Muscle layer of colon (tissue), 2 donors: ENCODE data around the gene RCCD1.
"Not testable (repeated sequence)": the region's sequence is repeated elsewhere in the genome, so short reads cannot be mapped to it uniquely, and the experiment has no call there.

ENCODE experiments used
- H3K27ac ChIP-seq: one replicate; pipeline ENCODE4 v1.7.0; 2013; ENCODE audit warnings: low read depth, mild to moderate bottlenecking, low read length, moderate library complexity
- H3K27me3 ChIP-seq, 2 donors: one replicate each; pipeline ENCODE4 v1.7.0; 2013; ENCODE audit warnings: low read length in 2 of 2, mild to moderate bottlenecking in 2 of 2; ENCODE audit not compliant: insufficient read depth in 2 of 2, control insufficient read depth in 1 of 2
- H3K36me3 ChIP-seq: one replicate; pipeline ENCODE4 v1.7.0; 2013; ENCODE audit warnings: mild to moderate bottlenecking, low read length; ENCODE audit not compliant: insufficient read depth
- H3K4me1 ChIP-seq: one replicate; pipeline ENCODE4 v1.7.0; 2013; ENCODE audit warnings: mild to moderate bottlenecking, low read length; ENCODE audit not compliant: insufficient read depth
- H3K4me3 ChIP-seq, 2 donors: one replicate each; pipeline ENCODE4 v1.7.0; 2013; ENCODE audit warnings: low read length in 2 of 2, low read depth in 1 of 2, mild to moderate bottlenecking in 1 of 2, moderate library complexity in 1 of 2
- H3K9ac ChIP-seq: one replicate; pipeline ENCODE4 v1.7.0; 2013; ENCODE audit warnings: low read length
- H3K9me3 ChIP-seq: one replicate; pipeline ENCODE4 v1.7.0; 2013; ENCODE audit warnings: mild to moderate bottlenecking, low read length
- donor health status: abdominal sarcoma.
- donor health status: Adenocarcinoma of cecum.

Gene RCCD1

GRCh38 chr15:90921887-90922286 is 32.8 kb upstream of the RCCD1 start:
- H3K27ac ChIP-seq: no peak overlapping the region

GRCh38 chr15:90922712-90923322 is 31.9 kb upstream of the RCCD1 start:
- H3K9me3 ChIP-seq, H3K4me3 ChIP-seq, H3K9ac ChIP-seq, H3K4me1 ChIP-seq, H3K27ac ChIP-seq, H3K27me3 ChIP-seq: not testable (repeated sequence)
- H3K36me3 ChIP-seq: peaks cover 34% of the 10 kb centered on the region

More at GRCh38 chr15:90921887-90922286, 32.8 kb upstream of the RCCD1 start:
- no peaks in the 10 kb centered on the region for H3K9me3 ChIP-seq
- H3K36me3 ChIP-seq: peaks cover 40% of the 10 kb centered on the region
- H3K4me3 ChIP-seq: no peak overlapping the region
- no peaks in the 10 kb centered on the region for H3K4me1 ChIP-seq
- no peak overlapping the region for H3K9ac ChIP-seq
- no peaks in the 10 kb centered on the region for H3K27me3 ChIP-seq

- Histone ChIP-seq H3K4me3 (no peak overlapping the region), H3K4me1 (peaks cover 4% of the 10 kb centered on the region), H3K36me3 (peaks cover 21% of the 10 kb centered on the region), H3K27ac (no peak overlapping the region), H3K9me3 (no peaks in the 10 kb centered on the region), H3K9ac (no peak overlapping the region), H3K27me3 (no peaks in the 10 kb centered on the region)
Measured at GRCh38 chr15:90924375-90924774, 30.3 kb upstream of the RCCD1 start.

GRCh38 chr15:90926766-90927165 is 27.9 kb upstream of the RCCD1 start:
- H3K36me3 ChIP-seq, H3K9ac ChIP-seq, H3K27ac ChIP-seq, H3K9me3 ChIP-seq, H3K4me3 ChIP-seq, H3K27me3 ChIP-seq: not testable (repeated sequence)
- H3K4me1 ChIP-seq: peaks cover 18% of the 10 kb centered on the region

GRCh38 chr15:90928106-90928505 is 26.6 kb upstream of the RCCD1 start:
- H3K27ac ChIP-seq, H3K9me3 ChIP-seq: not testable (repeated sequence)

GRCh38 chr15:90929246-90930019 is 25.3 kb upstream of the RCCD1 start:
- Histone ChIP-seq H3K4me1 (peaks cover 35% of the 10 kb centered on the region), H3K4me3 (peak overlapping the region; percentile 56 to 75), H3K9me3 (no peaks in the 10 kb centered on the region), H3K36me3 (no peaks in the 10 kb centered on the region), H3K27me3 (no peaks in the 10 kb centered on the region), H3K9ac (peak overlapping the region; percentile 76), H3K27ac (peak overlapping the region; percentile 74)

More at GRCh38 chr15:90928106-90928505, 26.6 kb upstream of the RCCD1 start:
- not testable (repeated sequence) for H3K36me3 ChIP-seq, H3K4me3 ChIP-seq, H3K9ac ChIP-seq, H3K27me3 ChIP-seq
- H3K4me1 ChIP-seq: peaks cover 27% of the 10 kb centered on the region

GRCh38 chr15:90930861-90931574 is 23.7 kb upstream of the RCCD1 start:
- peak overlapping the region in 1 of 2 donors; percentile 75 for H3K4me3 ChIP-seq
- H3K4me1 ChIP-seq: peaks cover 41% of the 10 kb centered on the region
- H3K36me3 ChIP-seq: no peaks in the 10 kb centered on the region
- H3K27ac ChIP-seq: peak overlapping the region; percentile 74
- H3K9me3 ChIP-seq: no peaks in the 10 kb centered on the region
- H3K27me3 ChIP-seq: no peaks in the 10 kb centered on the region
- H3K9ac ChIP-seq: peak overlapping the region; percentile 76

- no peaks in the 10 kb centered on the region for H3K9me3 ChIP-seq
- H3K9ac ChIP-seq: peak overlapping the region; percentile 79
- H3K27ac ChIP-seq: peak overlapping the region; percentile 79
- peak overlapping the region in 1 of 2 donors; percentile 91 for H3K4me3 ChIP-seq
- H3K27me3 ChIP-seq: no peaks in the 10 kb centered on the region
- H3K36me3 ChIP-seq: no peaks in the 10 kb centered on the region
- peaks cover 46% of the 10 kb centered on the region for H3K4me1 ChIP-seq
Measured at GRCh38 chr15:90931575-90931827, 23.2 kb upstream of the RCCD1 start.

- H3K9ac ChIP-seq: peak within 1 kb of the TSS; percentile 79
- H3K4me1 ChIP-seq: peaks cover 48% of the 10 kb centered on the region
- no peaks in the 10 kb centered on the region for H3K27me3 ChIP-seq
- H3K36me3 ChIP-seq: no peaks in the 10 kb centered on the region
- peak within 1 kb of the TSS; percentile 72 to 91 for H3K4me3 ChIP-seq
- peak within 1 kb of the TSS; percentile 79 for H3K27ac ChIP-seq
- H3K9me3 ChIP-seq: no peaks in the 10 kb centered on the region
Measured at GRCh38 chr15:90931828-90932659, 22.6 kb upstream of the RCCD1 start, which contains the start of gene HDDC3. HDDC3 (minus strand) TSS chr15:90932549; CDS start chr15:90932540, 9 bp downstream.

GRCh38 chr15:90932660-90932991 is 22.1 kb upstream of the RCCD1 start:
- Histone ChIP-seq H3K4me1 (peaks cover 48% of the 10 kb centered on the region), H3K4me3 (peak overlapping the region; percentile 72 to 91), H3K27ac (peak overlapping the region; percentile 79), H3K36me3 (no peaks in the 10 kb centered on the region), H3K27me3 (no peaks in the 10 kb centered on the region), H3K9me3 (no peaks in the 10 kb centered on the region), H3K9ac (no peak overlapping the region)

GRCh38 chr15:90933301-90933700 is 21.4 kb upstream of the RCCD1 start:
- Histone ChIP-seq H3K27ac (no peak overlapping the region), H3K27me3 (no peaks in the 10 kb centered on the region), H3K4me3 (no peak overlapping the region), H3K9ac (no peak overlapping the region), H3K4me1 (peaks cover 48% of the 10 kb centered on the region), H3K9me3 (no peaks in the 10 kb centered on the region), H3K36me3 (peaks cover 2% of the 10 kb centered on the region)
